Glomerular endothelial cell (primary cell): ENCODE results near the gene EPHX1. TPM values are rescaled to one million over a fixed set of nuclear protein-coding genes. Genes with fewer than 3 reads are reported as not detected.

Source experiments
- DNase-seq: peaks from one replicate; pipeline ENCODE4 v3.0.0-alpha.2; 2011; ENCODE audit warnings: low read depth, low spot score; ENCODE audit errors: extremely low read depth
- total RNA-seq: library from RNA; depleted of rRNA; stranded (reverse); fragments of >200 nt; gene quantifications from 2 replicates; pipeline ENCODE4 v1.2.3, GENCODE V29; 2015

EPHX1 gene
- total RNA-seq, 1 donor from 2014 or later: 26.1 TPM

- no peak for DNase-seq
Observed at GRCh38 chr1:225840713-225841112, 30.8 kb downstream of the EPHX1 start.

- no peak for DNase-seq
Observed at GRCh38 chr1:225842074-225842473, 32.1 kb downstream of the EPHX1 start.

- no peak for DNase-seq
Observed at GRCh38 chr1:225842788-225843425, 33.0 kb downstream of the EPHX1 start.

- DNase-seq: no peak
Observed at GRCh38 chr1:225843426-225843795, 33.5 kb downstream of the EPHX1 start.

GRCh38 chr1:225844236-225845061 is 34.5 kb downstream of the EPHX1 start:
- DNase-seq: no peak

- DNase-seq: no peak
Observed at GRCh38 chr1:225845097-225845496, 35.2 kb downstream of the EPHX1 start.

- DNase-seq: no peak
Observed at GRCh38 chr1:225845571-225846259, 35.8 kb downstream of the EPHX1 start.

- no peak for DNase-seq
Observed at GRCh38 chr1:225846331-225847310, 36.7 kb downstream of the EPHX1 start.

- DNase-seq: no peak
Observed at GRCh38 chr1:225847610-225848009, 37.7 kb downstream of the EPHX1 start.

GRCh38 chr1:225848030-225848955 is 38.4 kb downstream of the EPHX1 start:
- DNase-seq: no peak

- DNase-seq: no peak
Observed at GRCh38 chr1:225849925-225850324, 40.0 kb downstream of the EPHX1 start.

GRCh38 chr1:225850370-225850769 is 40.4 kb downstream of the EPHX1 start:
- no peak for DNase-seq

- DNase-seq: no peak
Observed at GRCh38 chr1:225851805-225852204, 41.9 kb downstream of the EPHX1 start.

GRCh38 chr1:225852413-225853124 is 42.6 kb downstream of the EPHX1 start:
- DNase-seq: no peak

- no peak for DNase-seq
Observed at GRCh38 chr1:225853441-225853840, 43.5 kb downstream of the EPHX1 start.

GRCh38 chr1:225855503-225856300 is 45.8 kb downstream of the EPHX1 start:
- DNase-seq: no peak

GRCh38 chr1:225857256-225857655 is 47.3 kb downstream of the EPHX1 start:
- DNase-seq: no peak

- DNase-seq: no peak
Observed at GRCh38 chr1:225859151-225859550, 49.2 kb downstream of the EPHX1 start.
